NB4 (cell line): ENCODE measurements around the gene VAPB.

Experiments
- CTCF ChIP-seq: IDR thresholded peaks from one replicate; pipeline ENCODE4 v1.5.1; 2012; ENCODE audit warnings: low read depth, low read length
- MYC ChIP-seq: IDR thresholded peaks from 2 replicates; pipeline ENCODE4 v1.6.1; 2011; ENCODE audit warnings: low read depth, low read length

GRCh38 chr20:58394801-58395200 is 5.8 kb downstream of the VAPB start:
- TF ChIP-seq CTCF: no peak
- TF ChIP-seq MYC: no peak
